ENCODE results near the gene ZCCHC10.
"Not testable (repeated sequence)": the region's sequence is repeated elsewhere in the genome, so short reads cannot be mapped to it uniquely, and the experiment has no call there.

Gene ZCCHC10

DNA sequence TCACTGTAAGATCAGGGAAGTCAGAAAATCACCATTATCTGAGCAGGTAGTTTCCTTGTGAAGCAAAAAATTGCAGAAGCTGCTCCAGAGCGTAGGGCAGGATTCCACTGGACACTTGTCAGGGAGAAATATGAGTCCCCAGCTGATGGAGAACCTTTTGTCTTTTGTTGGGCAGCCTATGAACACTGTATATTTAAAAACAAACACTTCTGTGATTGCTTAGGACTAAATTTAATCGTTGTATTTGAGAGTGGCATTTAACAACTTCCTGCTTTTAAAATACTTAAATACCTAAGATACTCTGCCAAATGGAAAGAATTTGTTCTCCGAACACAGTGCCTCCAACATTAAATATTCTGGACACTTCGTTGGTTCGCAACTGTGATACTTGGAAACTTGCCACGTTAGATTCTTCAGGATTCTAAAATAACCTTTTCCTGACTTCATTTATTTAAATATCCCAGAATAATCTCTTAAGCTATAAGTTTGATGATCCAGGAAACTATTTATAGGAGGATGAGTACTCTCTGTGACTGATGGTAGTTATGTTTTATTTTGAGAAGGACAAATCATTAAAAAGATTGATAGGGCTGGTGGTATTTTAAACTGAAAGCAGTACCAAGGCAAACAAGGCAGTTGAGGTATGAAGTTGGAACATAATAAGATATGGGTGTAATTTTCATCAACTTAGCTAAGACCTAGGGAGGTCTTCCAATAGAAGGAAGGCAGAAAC lies 22.8 kb upstream of the ZCCHC10 start:
- no peaks in the 10 kb centered on the region for H3K9me3 ChIP-seq (ENCODE audit: severe bottlenecking)
- no peak for DNase-seq
- peak overlapping the region; percentile 97 for H3K27ac ChIP-seq
- TF ChIP-seq, protein P1, sequence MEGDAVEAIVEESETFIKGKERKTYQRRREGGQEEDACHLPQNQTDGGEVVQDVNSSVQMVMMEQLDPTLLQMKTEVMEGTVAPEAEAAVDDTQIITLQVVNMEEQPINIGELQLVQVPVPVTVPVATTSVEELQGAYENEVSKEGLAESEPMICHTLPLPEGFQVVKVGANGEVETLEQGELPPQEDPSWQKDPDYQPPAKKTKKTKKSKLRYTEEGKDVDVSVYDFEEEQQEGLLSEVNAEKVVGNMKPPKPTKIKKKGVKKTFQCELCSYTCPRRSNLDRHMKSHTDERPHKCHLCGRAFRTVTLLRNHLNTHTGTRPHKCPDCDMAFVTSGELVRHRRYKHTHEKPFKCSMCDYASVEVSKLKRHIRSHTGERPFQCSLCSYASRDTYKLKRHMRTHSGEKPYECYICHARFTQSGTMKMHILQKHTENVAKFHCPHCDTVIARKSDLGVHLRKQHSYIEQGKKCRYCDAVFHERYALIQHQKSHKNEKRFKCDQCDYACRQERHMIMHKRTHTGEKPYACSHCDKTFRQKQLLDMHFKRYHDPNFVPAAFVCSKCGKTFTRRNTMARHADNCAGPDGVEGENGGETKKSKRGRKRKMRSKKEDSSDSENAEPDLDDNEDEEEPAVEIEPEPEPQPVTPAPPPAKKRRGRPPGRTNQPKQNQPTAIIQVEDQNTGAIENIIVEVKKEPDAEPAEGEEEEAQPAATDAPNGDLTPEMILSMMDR (IDR thresholded peaks at IDR 0.05; ENCODE audit: low read depth, low read length) = no peak
- H3K4me3 ChIP-seq (ENCODE audit: low read depth, low read length) = no peak overlapping the region
- H3K36me3 ChIP-seq = peaks cover 17% of the 10 kb centered on the region
- no peaks in the 10 kb centered on the region for H3K27me3 ChIP-seq (ENCODE audit: insufficient read depth, low read depth, severe bottlenecking)

DNA sequence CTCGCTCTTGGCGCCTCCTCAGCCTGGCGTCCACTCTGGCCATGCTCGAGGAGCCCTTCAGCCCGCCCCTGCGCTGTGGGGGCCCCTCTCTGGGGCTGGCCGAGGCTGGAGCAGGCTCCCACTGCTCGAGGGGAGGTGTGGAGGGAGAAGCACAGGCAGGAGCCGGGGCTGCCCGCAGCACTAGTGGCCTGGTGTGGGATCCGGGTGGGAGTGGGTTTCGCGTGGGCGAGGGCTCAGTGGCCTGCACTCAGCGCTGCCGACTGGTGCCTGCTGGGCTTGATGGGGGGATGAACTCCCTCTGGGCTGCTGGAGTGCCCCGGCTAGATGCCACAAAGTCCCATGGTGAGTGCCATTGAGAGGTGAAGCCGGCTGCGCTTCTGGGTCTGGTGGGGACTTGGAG lies 21.1 kb upstream of the ZCCHC10 start:
- no peak overlapping the region for H3K4me3 ChIP-seq (ENCODE audit: low read depth, low read length)

DNA sequence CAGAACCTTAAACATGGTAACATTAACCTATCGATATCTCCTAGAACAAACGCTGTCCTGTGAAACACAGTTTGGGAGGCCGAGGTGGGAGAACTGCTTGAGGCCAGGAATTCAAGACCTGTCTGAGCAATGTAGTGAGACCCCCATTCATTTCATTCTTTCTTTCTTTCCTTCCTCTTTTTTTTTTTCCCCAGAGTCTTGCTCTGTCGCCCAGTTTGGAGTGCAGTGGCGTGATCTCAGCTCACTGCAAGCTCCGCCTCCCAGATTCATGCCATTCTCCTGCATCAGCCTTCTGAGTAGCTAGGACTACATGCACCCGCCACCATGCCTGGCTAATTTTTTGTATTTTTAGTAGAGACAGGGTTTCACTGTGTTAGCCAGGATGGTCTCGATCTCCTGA lies 20.2 kb upstream of the ZCCHC10 start:
- not testable (repeated sequence) for H3K36me3 ChIP-seq; H3K9me3 ChIP-seq (ENCODE audit: severe bottlenecking); DNase-seq; H3K4me3 ChIP-seq (ENCODE audit: low read depth, low read length); H3K27me3 ChIP-seq (ENCODE audit: insufficient read depth, low read depth, severe bottlenecking); H3K27ac ChIP-seq

More for the DNA sequence above, 21.1 kb upstream of the ZCCHC10 start:
- Histone ChIP-seq H3K36me3 (peaks cover 6% of the 10 kb centered on the region), H3K27ac (no peak overlapping the region), H3K27me3 (ENCODE audit: insufficient read depth, low read depth, severe bottlenecking) (no peaks in the 10 kb centered on the region), H3K9me3 (ENCODE audit: severe bottlenecking) (no peaks in the 10 kb centered on the region)
- TF ChIP-seq, protein P1 (IDR thresholded peaks at IDR 0.05; ENCODE audit: low read depth, low read length) = no peak
- DNase-seq = no peak

DNA sequence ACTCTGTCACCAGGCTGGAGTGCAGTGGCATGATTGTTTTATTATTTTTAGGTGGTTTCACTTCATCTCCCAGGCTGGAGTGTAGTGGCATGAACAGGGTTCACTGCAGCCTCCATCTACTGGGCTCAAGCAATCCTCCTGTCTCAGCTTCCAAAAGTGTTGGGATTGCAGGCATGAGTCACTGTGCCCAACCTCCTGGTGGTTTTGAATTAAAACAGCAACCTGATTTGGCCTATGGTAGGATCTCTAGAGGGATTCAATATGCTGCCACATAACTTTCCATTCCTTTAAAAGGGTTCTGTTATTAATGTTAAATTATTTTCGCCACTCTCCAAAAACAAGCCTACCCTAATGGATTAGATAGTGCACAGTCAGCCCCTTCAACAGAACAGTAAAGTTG lies 15.6 kb upstream of the ZCCHC10 start:
- Histone ChIP-seq H3K27me3 (ENCODE audit: insufficient read depth, low read depth, severe bottlenecking) (no peaks in the 10 kb centered on the region), H3K9me3 (ENCODE audit: severe bottlenecking) (no peaks in the 10 kb centered on the region), H3K36me3 (no peaks in the 10 kb centered on the region), H3K4me3 (ENCODE audit: low read depth, low read length) (no peak overlapping the region), H3K27ac (no peak overlapping the region)
- TF ChIP-seq, protein P1 (IDR thresholded peaks at IDR 0.05; ENCODE audit: low read depth, low read length) = no peak
- no peak for DNase-seq

DNA sequence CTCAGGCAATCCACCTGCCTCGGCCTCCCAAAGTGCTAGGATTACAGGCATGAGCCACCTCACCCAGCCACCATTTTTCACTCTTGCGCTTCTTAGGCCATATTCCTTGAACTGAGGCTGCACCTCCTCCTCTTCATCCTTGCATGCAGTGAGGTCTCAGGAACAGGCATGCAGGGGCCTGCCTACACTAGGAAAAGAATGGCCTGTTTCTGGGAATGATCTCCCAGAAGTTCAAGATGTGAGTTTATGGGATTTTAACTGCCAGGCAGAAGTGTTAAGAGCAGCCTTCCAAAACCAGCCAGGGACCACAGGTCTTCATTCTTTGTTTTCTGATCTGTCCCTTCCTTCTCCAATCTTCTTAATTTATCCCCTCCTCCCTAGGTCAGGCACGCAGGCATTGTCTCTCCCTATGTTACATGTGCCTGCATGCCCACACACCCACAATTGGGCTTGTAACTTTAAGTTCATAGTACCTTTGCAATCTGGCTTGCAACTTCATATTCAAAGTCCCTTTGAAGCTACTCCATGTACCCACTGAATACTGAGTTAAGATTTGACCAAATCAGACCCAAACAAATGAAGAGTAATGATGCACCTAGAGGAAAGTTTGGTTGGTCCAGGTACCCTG lies 14.9 kb upstream of the ZCCHC10 start:
- Histone ChIP-seq H3K27ac (no peak overlapping the region), H3K4me3 (ENCODE audit: low read depth, low read length) (no peak overlapping the region), H3K36me3 (no peaks in the 10 kb centered on the region), H3K27me3 (ENCODE audit: insufficient read depth, low read depth, severe bottlenecking) (no peaks in the 10 kb centered on the region), H3K9me3 (ENCODE audit: severe bottlenecking) (no peaks in the 10 kb centered on the region)
- DNase-seq = no peak
- TF ChIP-seq, protein P1 (IDR thresholded peaks at IDR 0.05; ENCODE audit: low read depth, low read length) = no peak

DNA sequence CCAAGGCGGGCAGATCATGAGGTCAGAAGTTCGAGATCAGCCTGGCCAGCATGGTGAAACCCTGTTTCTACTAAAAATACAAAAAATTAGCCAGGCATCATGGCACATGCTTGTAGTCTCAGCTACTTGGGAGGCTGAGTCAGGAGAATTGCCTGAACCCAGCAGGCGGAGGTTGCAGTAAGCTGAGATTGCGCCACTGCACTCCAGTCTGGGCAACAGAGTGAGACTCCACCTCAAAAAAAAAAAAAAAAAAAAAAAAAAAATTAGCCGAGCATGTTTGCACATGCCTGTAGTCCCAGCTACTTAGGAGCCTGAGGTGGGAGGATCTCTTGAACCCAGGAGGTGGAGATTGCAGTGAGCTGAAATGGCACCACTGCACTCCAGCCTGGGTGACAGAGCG lies 10.3 kb upstream of the ZCCHC10 start:
- H3K4me3 ChIP-seq (ENCODE audit: low read depth, low read length); H3K36me3 ChIP-seq; H3K27me3 ChIP-seq (ENCODE audit: insufficient read depth, low read depth, severe bottlenecking); H3K27ac ChIP-seq; DNase-seq; H3K9me3 ChIP-seq (ENCODE audit: severe bottlenecking): not testable (repeated sequence)

DNA sequence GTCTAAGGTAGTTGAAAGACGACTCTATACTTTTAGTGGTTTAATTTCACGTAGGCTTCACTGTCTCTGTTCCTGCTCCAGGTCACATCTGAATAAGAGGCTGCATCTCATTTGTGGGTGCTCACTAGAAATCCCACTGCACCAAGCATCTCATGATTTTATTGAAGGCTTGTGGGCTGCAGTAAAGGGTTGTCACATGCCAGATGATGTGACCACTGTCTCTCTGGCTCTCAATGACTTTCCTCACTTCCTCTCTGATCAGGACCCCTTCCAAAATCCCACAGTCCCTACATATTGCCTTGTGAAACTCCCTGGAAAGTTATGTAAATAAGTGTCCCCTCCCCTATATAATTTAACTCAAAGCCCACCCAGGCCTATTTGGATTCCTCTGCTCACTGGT lies 8.9 kb upstream of the ZCCHC10 start:
- H3K36me3 ChIP-seq = no peaks in the 10 kb centered on the region
- no peak for DNase-seq
- H3K9me3 ChIP-seq (ENCODE audit: severe bottlenecking) = no peaks in the 10 kb centered on the region
- TF ChIP-seq, protein P1 (IDR thresholded peaks at IDR 0.05; ENCODE audit: low read depth, low read length) = no peak
- no peaks in the 10 kb centered on the region for H3K27me3 ChIP-seq (ENCODE audit: insufficient read depth, low read depth, severe bottlenecking)
- no peak overlapping the region for H3K27ac ChIP-seq
- no peak overlapping the region for H3K4me3 ChIP-seq (ENCODE audit: low read depth, low read length)

Data from WERI-Rb-1 (cell line).